GM21825 (cell line): ENCODE results near the gene PRMT3.
"Not testable (repeated sequence)": the region's sequence is repeated elsewhere in the genome, so short reads cannot be mapped to it uniquely, and the experiment has no call there.

Experiments used
- ATAC-seq: cut with Tn5 transposase; IDR thresholded peaks from one replicate; pipeline ENCODE4 v1.9.1; 2021; ENCODE audit warnings: mild to moderate bottlenecking, moderate library complexity; ENCODE audit not compliant: unreplicated experiment

The PRMT3 gene

DNA sequence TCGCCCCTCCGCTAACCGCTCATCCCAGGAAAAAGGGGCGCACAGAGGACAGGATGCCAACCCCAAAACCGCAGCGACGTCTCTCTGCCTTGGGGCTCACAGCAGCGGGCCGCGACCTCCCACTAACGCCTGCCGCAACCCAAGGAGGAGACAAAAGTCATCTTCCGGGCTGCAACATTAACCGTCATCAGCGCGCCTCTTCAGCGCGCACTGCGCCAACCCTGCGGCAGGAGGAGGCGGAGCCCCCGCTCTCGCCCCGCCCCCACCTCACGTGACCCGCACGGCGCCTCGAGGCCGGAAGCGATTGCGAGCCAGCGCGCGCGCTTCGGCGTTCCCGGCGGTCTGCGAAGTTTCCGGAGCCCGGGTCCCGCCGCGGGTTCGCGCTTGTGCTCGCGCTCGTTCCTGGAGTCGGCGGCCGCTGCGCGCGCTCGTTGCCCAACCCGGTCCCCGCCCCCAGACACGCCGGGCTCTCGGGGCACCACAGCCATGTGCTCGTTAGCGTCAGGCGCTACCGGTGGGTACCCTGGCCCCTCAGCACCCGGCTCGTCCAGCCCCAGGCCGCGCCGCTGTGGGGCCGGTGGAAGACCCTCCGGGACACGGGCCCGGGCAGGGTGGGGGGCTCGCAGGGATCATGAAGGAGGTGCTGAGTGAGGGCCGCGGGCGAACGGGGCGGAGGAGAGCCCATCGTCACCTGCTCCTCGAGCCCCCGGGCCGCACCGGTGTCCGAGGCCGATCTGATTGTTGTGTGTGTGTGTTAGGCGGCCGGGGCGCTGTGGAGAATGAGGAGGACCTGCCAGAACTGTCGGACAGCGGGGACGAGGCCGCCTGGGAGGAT lies at the start of gene PRMT3:
TSS of gene PRMT3 (plus strand) at position 456 of the 835 bp plus-strand sequence. CDS start at position 487, 31 bp downstream.
- ATAC-seq, result peak; percentile 84

- ATAC-seq, result no peak
These were observed 45.0 kb upstream of the PRMT3 start for GRCh38 chr11:20342347-20343141.

DNA sequence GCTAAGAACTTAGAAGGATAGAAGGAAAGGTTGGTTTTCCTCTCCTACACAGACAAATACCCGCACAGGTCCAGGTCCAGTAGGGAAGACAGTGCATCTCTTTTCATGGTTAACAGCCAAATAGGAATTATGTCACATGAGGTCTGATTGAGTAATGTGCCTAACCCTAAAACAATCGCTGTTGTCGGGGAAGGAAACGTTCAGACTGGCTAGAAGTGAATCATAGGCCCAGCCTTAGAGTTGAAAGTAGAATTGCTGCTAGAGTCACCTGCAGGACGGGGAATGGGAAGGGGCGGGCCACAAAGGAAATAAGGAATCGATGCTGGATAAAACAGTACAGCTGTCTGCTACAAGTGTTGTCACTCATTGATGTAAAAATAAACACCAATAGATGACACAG lies 36.4 kb upstream of the PRMT3 start:
- ATAC-seq, result no peak

DNA sequence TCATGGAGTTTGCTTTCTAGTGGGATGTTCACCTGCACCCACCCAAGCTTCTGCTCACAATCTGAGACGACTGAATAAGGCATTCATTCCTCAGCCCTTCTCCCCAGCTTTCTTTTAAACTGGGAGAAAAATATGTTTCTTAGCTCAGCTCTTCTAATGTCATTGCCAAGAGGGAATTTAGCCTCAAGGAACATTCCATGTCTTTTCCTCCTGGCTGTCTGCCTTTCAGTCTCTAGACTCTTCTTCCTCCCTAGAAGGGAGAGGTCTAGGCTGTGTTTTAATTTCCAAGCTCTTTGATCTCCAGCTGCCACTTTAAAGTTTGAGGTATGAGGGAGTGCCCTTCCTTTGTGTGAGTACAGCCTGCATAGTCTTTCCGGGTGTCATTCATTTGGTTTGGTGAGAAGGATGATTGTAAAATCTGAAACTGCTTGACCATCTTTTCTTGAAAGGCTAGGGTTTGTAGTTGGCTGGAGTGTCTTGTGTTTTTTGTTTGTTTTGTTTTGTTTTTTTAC lies 35.7 kb upstream of the PRMT3 start:
- no peak for ATAC-seq

GRCh38 chr11:20353829-20354434 lies 33.6 kb upstream of the PRMT3 start:
- ATAC-seq, result no peak

- peak; percentile 79 for ATAC-seq
These were observed 32.0 kb upstream of the PRMT3 start for GRCh38 chr11:20355221-20356219.

- ATAC-seq, result no peak
These were observed 30.4 kb upstream of the PRMT3 start for GRCh38 chr11:20357150-20357549.

- peak; percentile 45 for ATAC-seq
These were observed 26.9 kb upstream of the PRMT3 start for GRCh38 chr11:20360650-20361049.

DNA sequence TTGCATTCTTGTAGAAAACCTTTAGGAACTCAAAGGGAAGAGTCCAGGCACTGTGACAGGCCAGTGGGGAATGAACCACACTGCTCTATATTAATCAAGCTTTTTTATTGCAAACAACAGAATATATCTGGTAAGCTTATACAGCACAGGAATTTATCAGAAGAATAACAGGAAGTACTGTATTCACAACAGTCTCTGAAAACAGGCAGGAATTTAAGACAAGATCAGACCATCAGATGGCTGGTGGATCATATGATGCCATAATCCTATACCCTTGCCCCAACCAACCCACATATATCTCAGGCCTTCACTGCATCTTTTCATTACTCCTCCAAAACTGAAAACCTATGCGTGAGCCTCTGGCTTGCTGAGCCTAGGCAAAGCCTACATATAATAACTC lies 25.0 kb upstream of the PRMT3 start:
- no peak for ATAC-seq

DNA sequence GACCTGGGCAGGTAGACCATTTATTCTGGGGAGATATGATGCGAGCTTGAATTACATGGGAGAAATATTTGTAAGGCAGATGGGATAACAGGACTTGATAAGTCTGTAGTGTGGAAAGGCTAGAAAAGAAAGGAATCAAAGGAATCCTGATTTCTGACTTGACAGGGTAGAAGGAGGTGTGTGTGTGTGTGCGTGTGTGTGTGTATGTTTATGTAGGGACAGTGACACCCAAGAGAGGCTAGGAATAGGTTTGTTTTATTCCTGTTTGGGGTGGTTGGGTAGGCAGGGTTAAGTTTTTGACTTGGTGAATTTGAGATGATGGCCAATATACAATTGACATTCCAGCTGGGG lies 24.4 kb upstream of the PRMT3 start:
- ATAC-seq, result no peak

DNA sequence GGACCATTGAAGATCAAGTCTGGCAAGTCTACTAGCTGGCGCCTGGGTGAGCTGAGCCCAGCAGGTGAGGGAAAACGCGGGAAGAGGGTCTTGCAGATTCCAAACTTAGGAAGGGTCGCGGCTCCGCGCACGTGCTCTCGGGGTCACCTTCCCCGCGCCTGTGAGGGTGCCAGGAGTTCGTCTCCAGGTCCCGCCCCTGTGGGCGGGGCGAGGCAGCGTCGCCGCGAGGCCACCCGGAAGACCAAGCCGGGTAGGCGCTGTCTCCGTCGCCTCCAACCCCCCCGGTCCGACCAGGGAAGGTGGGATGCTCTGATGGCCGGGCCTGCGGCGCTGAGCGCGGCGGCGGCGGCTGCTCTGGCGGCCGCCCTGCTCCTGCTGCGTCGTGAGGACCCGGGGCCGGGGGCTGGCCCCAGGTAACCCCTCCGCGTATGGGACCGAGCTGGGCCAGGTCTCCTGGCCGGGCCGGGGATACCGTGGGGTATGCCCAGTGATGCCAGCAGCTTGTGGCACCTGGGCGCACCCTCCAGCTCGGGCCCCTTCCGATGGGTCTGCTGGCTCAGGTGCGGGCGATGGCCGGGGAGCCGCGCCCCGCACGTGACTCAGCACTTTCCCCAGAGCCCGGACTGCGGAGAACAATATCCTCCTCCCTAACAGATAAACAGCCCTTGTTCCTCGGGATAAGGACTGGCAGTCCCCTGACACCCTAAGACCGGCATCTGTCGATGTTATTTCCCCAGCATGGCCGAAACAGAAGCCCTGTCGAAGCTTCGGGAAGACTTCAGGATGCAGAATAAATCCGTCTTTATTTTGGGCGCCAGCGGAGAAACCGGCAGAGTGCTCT lies 23.8 kb upstream of the PRMT3 start, which contains the start of gene HTATIP2:
TSS of gene HTATIP2 (plus strand) at position 215 of the 841 bp plus-strand sequence. CDS start at position 739, 524 bp downstream.
- ATAC-seq, result peak; percentile 93

GRCh38 chr11:20364341-20364792 lies 23.1 kb upstream of the PRMT3 start:
- ATAC-seq, result no peak

DNA sequence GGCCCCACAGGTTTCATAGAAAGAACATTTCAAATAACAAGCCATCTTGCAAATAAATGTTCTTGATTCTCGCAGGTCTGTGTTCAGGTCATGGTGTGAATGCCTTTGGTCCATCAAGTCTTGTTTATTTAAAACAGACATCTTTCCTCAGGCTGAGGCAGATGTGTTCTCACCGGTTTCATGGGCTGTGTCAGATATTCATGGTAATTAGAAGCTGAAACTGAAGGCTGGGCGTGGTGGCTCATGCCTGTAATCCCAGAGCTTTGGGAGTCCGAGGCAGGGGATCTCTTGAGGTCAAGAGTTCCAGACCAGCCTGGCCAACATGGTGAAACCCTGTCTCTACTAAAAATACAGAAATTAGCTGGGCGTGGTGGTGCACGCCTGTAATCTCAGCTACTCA lies 22.1 kb upstream of the PRMT3 start:
- ATAC-seq, result not testable (repeated sequence)

DNA sequence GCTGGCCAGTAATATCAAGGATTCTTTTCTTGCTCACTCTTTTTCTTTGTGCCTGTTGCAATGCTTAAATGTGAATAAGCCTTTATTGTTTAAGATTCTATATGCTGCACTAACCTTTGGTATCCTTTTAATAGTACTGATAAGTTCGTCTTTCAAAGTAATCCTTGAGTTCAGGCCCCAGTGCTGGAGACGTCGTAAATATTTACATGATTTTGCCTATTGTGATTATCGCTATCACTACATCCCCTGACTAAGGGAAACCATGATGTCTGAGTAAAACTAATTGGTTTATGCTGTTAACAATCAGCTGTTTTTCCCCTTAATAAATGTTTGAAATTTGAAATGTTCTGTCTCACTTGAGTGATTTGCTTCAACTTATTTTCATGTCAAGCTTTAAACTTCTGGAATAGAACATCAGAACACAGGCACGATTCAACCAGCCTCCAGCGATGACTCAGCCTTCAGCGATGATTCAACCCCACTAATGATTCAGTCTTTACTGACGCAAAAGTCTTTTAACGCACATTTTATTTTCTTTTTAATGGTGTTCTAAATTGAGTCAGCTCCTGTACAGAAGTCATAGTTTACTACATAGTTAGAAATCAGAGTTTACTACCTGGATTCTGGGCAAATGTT lies 20.1 kb upstream of the PRMT3 start:
- ATAC-seq, result no peak

- ATAC-seq, result no peak
These were observed 19.1 kb upstream of the PRMT3 start for GRCh38 chr11:20368438-20368837.

GRCh38 chr11:20369826-20370225 lies 17.7 kb upstream of the PRMT3 start:
- no peak for ATAC-seq

- no peak for ATAC-seq
These were observed 15.4 kb upstream of the PRMT3 start for GRCh38 chr11:20372081-20372626.

GRCh38 chr11:20373147-20373546 lies 14.4 kb upstream of the PRMT3 start:
- ATAC-seq, result no peak
